ENCODE measurements around the gene TMOD1.
"Not testable (repeated sequence)": the region's sequence is repeated elsewhere in the genome, so short reads cannot be mapped to it uniquely, and the experiment has no call there.

The TMOD1 gene

GRCh38 chr9:97579914-97580313 is 78.4 kb downstream of the TMOD1 start:
- H3K36me3 Mint-ChIP-seq (ENCODE audit: low read depth), result no peaks in the 10 kb centered on the region

GRCh38 chr9:97581590-97581989 is 80.1 kb downstream of the TMOD1 start:
- H3K36me3 Mint-ChIP-seq (ENCODE audit: low read depth); H3K27me3 Mint-ChIP-seq; intact Hi-C loops (cut with micrococcal nuclease); H3K27ac Mint-ChIP-seq; H3K4me1 Mint-ChIP-seq (ENCODE audit: low read depth); H3K4me3 Mint-ChIP-seq; H3K9me3 Mint-ChIP-seq: not testable (repeated sequence)

More at GRCh38 chr9:97579914-97580313, 78.4 kb downstream of the TMOD1 start:
- H3K4me1 Mint-ChIP-seq (ENCODE audit: low read depth), result peaks cover 10% of the 10 kb centered on the region
- no peak overlapping the region for H3K27ac Mint-ChIP-seq
- no peaks in the 10 kb centered on the region for H3K9me3 Mint-ChIP-seq
- no peak overlapping the region for H3K4me3 Mint-ChIP-seq
- peaks cover 3% of the 10 kb centered on the region for H3K27me3 Mint-ChIP-seq
- intact Hi-C loops (cut with micrococcal nuclease), result no loop called here

DNA sequence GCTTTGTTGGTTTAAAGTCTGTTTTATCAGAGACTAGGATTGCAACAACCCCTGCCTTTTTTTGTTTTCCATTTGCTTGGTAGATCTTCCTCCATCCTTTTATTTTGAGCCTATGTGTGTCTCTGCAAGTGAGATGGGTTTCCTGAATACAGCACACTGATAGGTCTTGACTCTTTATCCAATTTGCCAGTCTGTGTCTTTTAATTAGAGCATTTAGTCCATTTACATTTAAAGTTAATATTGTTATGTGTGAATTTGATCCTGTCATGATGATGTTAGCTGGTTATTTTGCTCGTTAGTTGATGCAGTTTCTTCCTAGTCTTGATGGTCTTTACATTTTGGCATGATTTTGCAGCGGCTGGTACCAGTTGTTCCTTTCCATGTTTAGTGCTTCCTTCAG is 83.3 kb downstream of the TMOD1 start:
- H3K4me3 Mint-ChIP-seq; H3K27me3 Mint-ChIP-seq; intact Hi-C loops (cut with micrococcal nuclease); H3K27ac Mint-ChIP-seq; H3K4me1 Mint-ChIP-seq (ENCODE audit: low read depth); H3K36me3 Mint-ChIP-seq (ENCODE audit: low read depth); H3K9me3 Mint-ChIP-seq: not testable (repeated sequence)

DNA sequence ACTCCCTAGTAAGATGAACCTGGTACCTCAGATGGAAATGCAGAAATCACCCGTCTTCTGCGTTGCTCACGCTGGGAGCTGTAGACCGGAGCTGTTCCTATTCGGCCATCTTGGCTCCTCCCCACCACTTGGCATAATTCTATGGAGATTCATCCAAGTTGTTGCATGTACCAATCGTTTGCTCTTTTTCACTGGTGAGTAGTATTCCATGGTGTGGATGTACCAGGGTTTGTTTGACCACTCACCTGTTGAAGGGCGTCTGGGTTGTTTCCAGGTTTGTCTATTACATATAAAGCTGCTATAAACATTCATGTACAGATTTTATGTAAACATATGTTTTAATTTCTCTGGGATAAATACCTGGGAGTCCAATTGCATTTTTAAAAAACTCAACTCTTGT is 85.4 kb downstream of the TMOD1 start:
- H3K36me3 Mint-ChIP-seq (ENCODE audit: low read depth); H3K27me3 Mint-ChIP-seq; H3K4me3 Mint-ChIP-seq; H3K27ac Mint-ChIP-seq; H3K9me3 Mint-ChIP-seq; intact Hi-C loops (cut with micrococcal nuclease); H3K4me1 Mint-ChIP-seq (ENCODE audit: low read depth): not testable (repeated sequence)

GRCh38 chr9:97591535-97591934 is 90.1 kb downstream of the TMOD1 start:
- no peaks in the 10 kb centered on the region for H3K36me3 Mint-ChIP-seq (ENCODE audit: low read depth)
- peaks cover 6% of the 10 kb centered on the region for H3K4me1 Mint-ChIP-seq (ENCODE audit: low read depth)
- peaks cover 2% of the 10 kb centered on the region for H3K27me3 Mint-ChIP-seq
- H3K9me3 Mint-ChIP-seq, result no peaks in the 10 kb centered on the region
- intact Hi-C loops (cut with micrococcal nuclease), result loop anchor here (10.0 kb wide), 1 partner anchor 737 kb away; the partner anchor contains the start of gene ZNF782
- no peak overlapping the region for H3K4me3 Mint-ChIP-seq
- H3K27ac Mint-ChIP-seq, result no peak overlapping the region

GRCh38 chr9:97592126-97592525 is 90.7 kb downstream of the TMOD1 start:
- Mint-ChIP-seq H3K4me1 (ENCODE audit: low read depth) (peaks cover 10% of the 10 kb centered on the region), H3K27ac (no peak overlapping the region), H3K36me3 (ENCODE audit: low read depth) (no peaks in the 10 kb centered on the region), H3K9me3 (no peaks in the 10 kb centered on the region), H3K27me3 (peaks cover 2% of the 10 kb centered on the region), H3K4me3 (no peak overlapping the region)
- intact Hi-C loops (cut with micrococcal nuclease), result loop anchor here (10.0 kb wide), 1 partner anchor 737 kb away; the partner anchor contains the start of gene ZNF782

DNA sequence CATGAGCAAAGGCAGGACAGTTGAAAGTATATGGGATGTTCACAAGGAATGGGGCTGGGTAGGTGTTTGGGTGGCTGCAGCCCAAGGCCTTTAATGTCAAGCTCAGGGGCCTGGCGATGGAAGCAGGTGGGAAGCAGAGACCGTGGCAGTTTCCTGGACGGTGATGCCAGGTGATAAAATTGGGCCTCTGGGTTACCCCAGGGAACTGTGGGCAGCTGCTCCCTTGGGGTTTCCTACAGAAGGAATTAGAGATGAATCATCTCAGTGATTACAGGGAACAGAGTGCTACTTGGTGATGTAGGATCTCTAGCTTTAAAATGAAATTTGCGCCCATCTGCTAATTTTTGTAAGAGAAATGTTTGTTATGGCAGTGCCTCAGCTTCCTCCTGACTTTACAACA is 92.5 kb downstream of the TMOD1 start:
- peaks cover 18% of the 10 kb centered on the region for H3K4me1 Mint-ChIP-seq (ENCODE audit: low read depth)
- H3K4me3 Mint-ChIP-seq, result no peak overlapping the region
- no peaks in the 10 kb centered on the region for H3K9me3 Mint-ChIP-seq
- intact Hi-C loops (cut with micrococcal nuclease), result loop anchor here (10.0 kb wide), 1 partner anchor 739 kb away; the partner anchor contains the start of gene ZNF782
- H3K27me3 Mint-ChIP-seq, result peaks cover 2% of the 10 kb centered on the region
- no peak overlapping the region for H3K27ac Mint-ChIP-seq
- no peaks in the 10 kb centered on the region for H3K36me3 Mint-ChIP-seq (ENCODE audit: low read depth)

DNA sequence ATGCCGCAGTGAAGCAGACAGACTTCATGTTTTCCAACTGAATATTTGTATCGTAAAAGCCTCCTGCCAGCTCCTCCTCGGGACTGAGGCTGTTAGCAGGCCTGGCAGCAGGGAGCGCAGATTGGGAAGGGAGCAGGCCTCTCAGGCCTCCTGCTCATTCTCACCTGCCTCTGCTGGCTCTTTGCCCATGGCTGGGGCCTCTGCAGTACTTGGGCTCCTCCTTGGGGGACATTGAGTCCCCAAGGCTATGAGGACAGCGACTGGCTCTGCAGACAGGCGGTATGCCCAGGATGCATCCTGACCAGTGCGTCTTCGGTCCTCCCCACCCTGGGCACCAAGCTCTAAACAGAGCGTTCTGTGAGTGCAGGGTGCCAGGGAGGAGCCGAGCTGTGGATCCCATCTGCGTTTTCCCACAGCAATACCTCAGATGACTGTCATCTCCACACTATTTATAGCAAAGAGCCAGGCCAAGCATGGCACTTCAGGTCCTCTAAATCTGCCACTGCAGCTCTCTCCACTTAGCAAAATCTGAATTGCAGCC is 93.0 kb downstream of the TMOD1 start:
- Mint-ChIP-seq H3K4me3 (no peak overlapping the region), H3K4me1 (ENCODE audit: low read depth) (peaks cover 19% of the 10 kb centered on the region), H3K27me3 (peaks cover 2% of the 10 kb centered on the region), H3K27ac (no peak overlapping the region), H3K9me3 (no peaks in the 10 kb centered on the region), H3K36me3 (ENCODE audit: low read depth) (no peaks in the 10 kb centered on the region)
- intact Hi-C loops (cut with micrococcal nuclease), result loop anchor here (10.0 kb wide), 1 partner anchor 740 kb away; the partner anchor contains the start of gene ZNF782

DNA sequence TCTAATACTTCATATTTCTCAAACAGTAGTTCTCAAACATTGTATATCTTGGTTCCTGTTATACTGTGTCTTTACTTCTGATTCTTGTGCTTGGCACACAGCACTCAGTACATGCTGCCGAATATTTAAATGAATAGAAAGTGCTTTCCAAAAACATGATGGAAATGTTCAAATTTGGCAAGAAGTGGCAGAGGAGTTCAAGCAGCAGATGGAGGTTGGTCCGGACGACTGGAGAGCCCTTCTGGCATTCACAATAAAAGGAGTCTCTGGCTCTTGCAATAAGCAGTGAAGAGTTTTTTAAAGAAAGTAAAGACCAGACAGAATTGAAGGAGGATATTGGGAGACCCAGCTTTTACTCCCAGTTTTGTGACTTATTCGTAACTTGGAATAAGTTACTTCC is 95.4 kb downstream of the TMOD1 start:
- Mint-ChIP-seq H3K27me3 (peaks cover 2% of the 10 kb centered on the region), H3K27ac (no peak overlapping the region), H3K36me3 (ENCODE audit: low read depth) (peaks cover 21% of the 10 kb centered on the region), H3K9me3 (no peaks in the 10 kb centered on the region), H3K4me1 (ENCODE audit: low read depth) (peaks cover 13% of the 10 kb centered on the region), H3K4me3 (no peak overlapping the region)
- intact Hi-C loops (cut with micrococcal nuclease), result loop anchor here (10.0 kb wide), 1 partner anchor 742 kb away; the partner anchor contains the start of gene ZNF782

GRCh38 chr9:97598461-97599288 is 97.2 kb downstream of the TMOD1 start:
- Mint-ChIP-seq H3K4me1 (ENCODE audit: low read depth) (peaks cover 13% of the 10 kb centered on the region), H3K27me3 (peaks cover 2% of the 10 kb centered on the region), H3K4me3 (no peak overlapping the region), H3K9me3 (no peaks in the 10 kb centered on the region), H3K36me3 (ENCODE audit: low read depth) (peaks cover 39% of the 10 kb centered on the region), H3K27ac (no peak overlapping the region)
- intact Hi-C loops (cut with micrococcal nuclease), result loop anchor here (1.0 to 10.0 kb wide), 3 partner anchors 129 to 744 kb away; partner anchors contain the start of gene ZNF782

GRCh38 chr9:97599314-97599846 is 97.9 kb downstream of the TMOD1 start:
- no peak overlapping the region for H3K27ac Mint-ChIP-seq
- H3K9me3 Mint-ChIP-seq, result no peaks in the 10 kb centered on the region
- no peak overlapping the region for H3K4me3 Mint-ChIP-seq
- peaks cover 2% of the 10 kb centered on the region for H3K27me3 Mint-ChIP-seq
- intact Hi-C loops (cut with micrococcal nuclease), result loop anchor here (10.0 kb wide), 1 partner anchor 745 kb away; the partner anchor contains the start of gene ZNF782
- peaks cover 13% of the 10 kb centered on the region for H3K4me1 Mint-ChIP-seq (ENCODE audit: low read depth)
- H3K36me3 Mint-ChIP-seq (ENCODE audit: low read depth), result peaks cover 46% of the 10 kb centered on the region

- intact Hi-C loops (cut with micrococcal nuclease), result no loop called here
- H3K36me3 Mint-ChIP-seq (ENCODE audit: low read depth), result peaks cover 59% of the 10 kb centered on the region
- H3K9me3 Mint-ChIP-seq, result no peaks in the 10 kb centered on the region
- H3K4me3 Mint-ChIP-seq, result no peak overlapping the region
- no peak overlapping the region for H3K27ac Mint-ChIP-seq
- peaks cover 2% of the 10 kb centered on the region for H3K27me3 Mint-ChIP-seq
- peaks cover 13% of the 10 kb centered on the region for H3K4me1 Mint-ChIP-seq (ENCODE audit: low read depth)
Measured at GRCh38 chr9:97600531-97601227, 99.2 kb downstream of the TMOD1 start.

GRCh38 chr9:97601228-97601898 is 99.9 kb downstream of the TMOD1 start:
- intact Hi-C loops (cut with micrococcal nuclease), result no loop called here
- no peak overlapping the region for H3K27ac Mint-ChIP-seq
- peaks cover 13% of the 10 kb centered on the region for H3K4me1 Mint-ChIP-seq (ENCODE audit: low read depth)
- H3K4me3 Mint-ChIP-seq, result no peak overlapping the region
- peaks cover 66% of the 10 kb centered on the region for H3K36me3 Mint-ChIP-seq (ENCODE audit: low read depth)
- H3K27me3 Mint-ChIP-seq, result no peaks in the 10 kb centered on the region
- no peaks in the 10 kb centered on the region for H3K9me3 Mint-ChIP-seq

All from dendritic cell treated with granulocyte-macrophage colony-stimulating factor and Interleukin-4, amounts not matched to agents 40 ng/mL and 50 ng/mL, for 4 days (primary cell).